ENCODE data around the gene NLE1.
"Not testable (repeated sequence)": the region's sequence is repeated elsewhere in the genome, so short reads cannot be mapped to it uniquely, and the experiment has no call there.

Gene NLE1

DNA sequence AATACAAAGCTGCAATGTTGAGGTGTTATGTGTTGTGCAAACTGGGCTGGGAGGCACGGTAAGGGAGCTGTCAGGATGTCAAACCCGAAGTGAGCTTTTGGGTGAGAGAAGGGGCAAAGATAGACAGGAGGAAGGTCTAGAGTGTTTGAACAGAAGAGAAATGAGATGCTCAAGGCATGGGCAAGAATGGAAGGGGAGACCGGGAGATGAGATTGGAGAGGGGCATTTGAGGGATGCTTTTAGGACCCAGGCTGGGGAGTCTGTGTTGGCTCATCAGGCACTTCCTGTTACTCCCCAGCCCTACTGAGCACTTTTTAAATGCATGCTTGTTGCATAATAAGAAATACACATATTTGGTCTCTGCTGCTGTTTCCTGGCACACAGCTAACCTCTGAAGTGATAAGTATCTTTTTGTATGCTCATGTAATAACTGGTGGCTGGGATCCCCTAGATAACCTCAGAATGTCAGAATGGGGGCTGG, 19.2 kb upstream of the NLE1 start:
- DNase-seq (ENCODE audit: low read depth), result no peak

GRCh38 chr17:35160354-35161201, 18.5 kb upstream of the NLE1 start:
- DNase-seq (ENCODE audit: low read depth), result no peak

DNA sequence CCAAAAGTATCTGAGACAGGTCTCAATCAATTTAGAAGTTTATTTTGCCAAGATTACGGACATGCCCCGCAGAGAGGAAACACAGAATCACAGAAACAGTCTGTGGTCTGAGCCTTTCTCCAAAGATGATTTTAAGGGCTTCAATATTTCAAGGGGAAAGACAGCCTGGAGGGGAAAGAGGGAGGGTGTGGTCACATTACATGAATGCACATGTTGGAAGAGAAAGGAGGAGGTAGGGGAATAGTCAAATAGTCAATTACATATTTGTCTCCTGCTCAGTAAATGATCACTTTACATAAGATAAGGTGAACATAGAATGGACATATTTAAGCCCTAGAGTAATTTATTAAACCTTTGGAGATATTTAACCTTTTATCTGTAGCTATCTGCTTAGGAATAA, 17.8 kb upstream of the NLE1 start:
- no peak for DNase-seq (ENCODE audit: low read depth)

DNA sequence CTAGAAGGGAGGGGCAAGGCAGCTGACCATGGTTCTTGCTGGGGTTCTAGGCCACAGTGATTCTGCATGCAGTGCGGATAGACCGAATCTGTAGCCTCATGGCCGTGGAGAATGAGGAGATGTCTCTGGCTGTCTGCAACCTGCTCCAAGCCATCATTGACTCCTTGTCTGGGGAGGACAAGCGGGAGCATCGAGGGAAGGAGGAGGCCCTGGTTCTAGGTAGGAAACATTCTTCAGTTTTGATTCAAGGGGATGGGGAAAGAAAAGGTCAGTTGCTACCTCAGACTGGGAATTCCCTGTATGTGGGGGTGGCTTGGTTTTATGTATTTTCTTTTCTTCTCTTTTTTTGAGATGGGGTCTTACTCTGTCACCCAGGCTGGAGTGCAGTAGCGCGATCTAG, 13.1 kb upstream of the NLE1 start:
- DNase-seq (ENCODE audit: low read depth), result no peak

- DNase-seq (ENCODE audit: low read depth), result no peak
Measured at GRCh38 chr17:35154196-35155165, 12.4 kb upstream of the NLE1 start.

GRCh38 chr17:35152421-35153140, 10.5 kb upstream of the NLE1 start:
- DNase-seq (ENCODE audit: low read depth), result no peak

GRCh38 chr17:35151080-35151479, 9.0 kb upstream of the NLE1 start:
- DNase-seq (ENCODE audit: low read depth), result not testable (repeated sequence)

DNA sequence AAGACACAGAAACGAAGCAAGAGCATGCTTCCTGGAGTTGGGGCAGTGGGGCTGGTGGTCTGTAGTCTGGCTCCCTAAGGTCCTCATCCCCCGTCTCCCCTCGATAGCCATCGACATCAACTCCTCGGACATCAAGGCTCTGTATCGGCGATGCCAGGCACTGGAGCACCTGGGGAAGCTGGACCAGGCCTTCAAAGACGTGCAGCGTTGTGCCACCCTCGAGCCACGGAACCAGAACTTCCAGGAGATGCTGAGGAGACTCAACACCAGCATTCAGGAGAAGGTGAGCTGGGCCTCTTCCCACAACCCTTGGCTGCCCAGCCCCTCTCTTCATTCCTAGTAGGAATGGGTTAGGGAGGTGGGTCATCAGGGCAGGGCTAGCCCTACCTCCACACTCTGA, 7.8 kb upstream of the NLE1 start:
- DNase-seq (ENCODE audit: low read depth), result no peak

- no peak for DNase-seq (ENCODE audit: low read depth)
Measured at GRCh38 chr17:35148144-35148543, 6.0 kb upstream of the NLE1 start.

GRCh38 chr17:35147375-35147905, 5.3 kb upstream of the NLE1 start, which contains the start of gene UNC45B:
UNC45B (plus strand) TSS chr17:35147817; CDS start chr17:35148264, 447 bp downstream.
- no peak for DNase-seq (ENCODE audit: low read depth)

DNA sequence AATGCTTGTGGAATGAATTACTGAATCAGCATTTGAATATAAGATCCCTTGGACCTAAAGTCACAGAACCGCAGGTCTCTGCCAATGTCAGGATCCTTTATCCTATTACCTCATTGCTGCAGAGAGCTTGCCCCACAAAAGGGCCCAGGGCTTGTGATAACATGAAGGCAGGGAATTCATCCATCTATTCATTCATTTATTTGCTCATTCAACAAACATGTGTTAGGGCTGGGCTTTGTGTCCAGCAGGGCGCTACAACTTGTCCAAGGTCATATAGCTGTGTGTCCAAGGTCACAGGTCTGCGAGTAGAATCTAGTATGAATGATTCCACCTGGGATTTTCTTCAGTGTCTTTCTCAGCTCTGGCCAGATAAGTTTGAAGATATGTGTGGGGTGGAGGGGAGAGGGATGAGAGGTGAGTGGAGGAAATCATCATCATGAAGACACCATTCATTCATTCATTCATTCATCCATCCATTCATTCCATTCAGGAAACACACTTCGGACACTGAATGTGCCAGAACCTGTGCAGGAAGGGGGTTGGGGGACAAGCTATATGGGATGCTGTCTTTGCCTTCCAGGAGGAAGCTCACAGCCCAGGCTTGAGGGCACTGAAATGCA, 4.2 kb upstream of the NLE1 start:
- DNase-seq (ENCODE audit: low read depth), result no peak

- no peak for DNase-seq (ENCODE audit: low read depth)
Measured at GRCh38 chr17:35144840-35145239, 2.7 kb upstream of the NLE1 start.

- DNase-seq (ENCODE audit: low read depth), result no peak
Measured at GRCh38 chr17:35142467-35142796, 329 bp upstream of the NLE1 start.

DNA sequence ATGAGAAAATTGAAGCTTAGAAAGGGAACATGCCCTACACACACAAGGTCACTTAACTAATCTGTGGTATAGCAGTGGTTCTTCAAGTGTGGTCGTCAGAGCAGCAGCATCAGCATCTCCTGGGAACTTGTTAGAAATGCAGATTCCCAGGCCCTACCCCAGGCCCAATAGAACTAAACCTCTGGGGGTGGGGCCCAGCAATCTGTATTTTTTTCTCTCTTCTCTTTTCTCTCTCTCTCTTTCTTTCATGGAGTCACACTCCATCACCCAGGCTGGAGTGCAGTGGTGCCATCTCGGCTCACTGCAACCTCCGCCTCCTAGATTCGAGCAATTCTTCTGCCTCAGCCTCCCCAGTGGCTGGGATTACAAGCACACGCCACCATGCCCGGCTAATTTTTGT, 3.9 kb downstream of the NLE1 start:
- DNase-seq (ENCODE audit: low read depth), result no peak

DNA sequence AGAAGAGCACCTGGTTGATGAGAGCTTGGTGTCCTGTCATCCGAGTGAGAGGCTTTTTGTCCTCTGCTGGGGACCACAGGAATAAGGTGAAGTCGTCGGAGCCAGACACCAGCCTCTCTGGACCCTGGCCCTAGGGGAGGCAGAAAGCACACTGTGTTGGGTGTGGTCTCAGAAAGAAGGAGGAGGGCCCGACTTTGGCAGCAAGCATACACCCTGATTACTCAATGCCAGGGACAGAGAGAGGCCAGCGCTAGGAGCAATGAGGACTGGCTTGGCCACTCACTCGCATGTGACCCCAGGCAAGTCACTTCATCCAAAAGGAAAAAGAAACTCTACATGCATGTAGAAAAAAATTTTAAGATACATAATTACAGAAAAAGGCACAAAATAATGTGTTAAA, 6.8 kb downstream of the NLE1 start:
- DNase-seq (ENCODE audit: low read depth), result no peak

DNA sequence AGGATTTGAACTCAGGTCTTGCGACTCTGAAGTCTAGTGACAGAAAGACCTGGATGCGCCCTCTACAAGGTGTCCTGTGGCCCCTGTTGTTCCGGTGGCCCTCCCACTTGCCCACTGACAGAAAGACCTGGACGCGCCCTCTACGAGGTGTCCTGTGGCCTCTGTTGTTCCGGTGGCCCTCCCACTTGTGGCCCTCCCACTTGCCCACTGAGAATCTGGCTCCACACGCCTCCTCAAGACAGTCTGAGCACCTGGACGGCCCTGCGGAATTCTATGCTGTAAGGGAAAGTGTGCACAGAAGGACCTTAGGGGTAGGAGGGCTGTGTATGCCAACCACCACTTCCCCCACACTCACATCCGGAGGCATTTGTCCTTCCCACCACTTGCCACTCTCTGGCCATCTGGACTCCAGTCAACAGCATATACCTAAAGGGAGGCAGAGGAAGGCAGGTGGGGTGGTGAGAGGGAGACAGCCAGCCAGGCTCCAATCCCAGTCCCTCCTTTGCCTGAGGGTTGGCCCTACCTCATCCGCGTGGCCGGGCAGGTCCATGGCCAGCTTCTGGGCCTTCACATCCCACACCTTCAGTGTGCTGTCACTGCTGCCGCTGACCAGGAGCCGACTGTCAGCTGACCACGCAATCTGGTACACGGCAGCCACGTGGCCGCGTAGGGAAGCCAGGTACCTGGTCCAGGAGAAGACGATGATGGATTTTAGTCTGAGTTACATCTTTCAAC, 9.1 kb downstream of the NLE1 start:
- DNase-seq (ENCODE audit: low read depth), result no peak

- DNase-seq (ENCODE audit: low read depth), result no peak
Measured at GRCh38 chr17:35132099-35132498, 10.0 kb downstream of the NLE1 start.

GRCh38 chr17:35130392-35130791, 11.7 kb downstream of the NLE1 start:
- no peak for DNase-seq (ENCODE audit: low read depth)

DNA sequence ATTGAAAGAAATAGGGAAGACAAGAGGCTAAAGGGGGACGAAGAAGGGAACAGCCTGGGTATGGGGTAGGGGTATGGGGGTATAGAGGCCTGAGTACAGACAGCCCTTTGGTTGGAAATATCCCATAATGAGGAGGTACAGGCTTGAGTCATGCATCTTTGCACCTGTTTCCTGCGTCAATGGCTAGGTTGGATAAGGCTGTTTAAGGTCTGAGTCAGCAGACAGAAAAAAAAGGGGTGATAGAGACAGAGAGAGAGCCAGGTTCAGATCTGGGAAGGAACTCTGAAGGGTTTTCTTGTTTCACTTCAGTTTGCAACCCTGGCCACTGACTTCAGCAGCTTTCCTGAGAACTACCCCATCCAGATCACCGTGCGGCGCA, 12.1 kb downstream of the NLE1 start:
- DNase-seq (ENCODE audit: low read depth), result no peak

- no peak for DNase-seq (ENCODE audit: low read depth)
Measured at GRCh38 chr17:35129154-35129972, 12.7 kb downstream of the NLE1 start.
